HG03460 (cell line): Measurements from ENCODE around the gene CGB2.
"Not testable (repeated sequence)": the region's sequence is repeated elsewhere in the genome, so short reads cannot be mapped to it uniquely, and the experiment has no call there.

Experiments used
- ATAC-seq: cut with Tn5 transposase; IDR thresholded peaks from one replicate; pipeline ENCODE4 v1.9.1; 2021; ENCODE audit not compliant: unreplicated experiment

CGB2 gene

DNA sequence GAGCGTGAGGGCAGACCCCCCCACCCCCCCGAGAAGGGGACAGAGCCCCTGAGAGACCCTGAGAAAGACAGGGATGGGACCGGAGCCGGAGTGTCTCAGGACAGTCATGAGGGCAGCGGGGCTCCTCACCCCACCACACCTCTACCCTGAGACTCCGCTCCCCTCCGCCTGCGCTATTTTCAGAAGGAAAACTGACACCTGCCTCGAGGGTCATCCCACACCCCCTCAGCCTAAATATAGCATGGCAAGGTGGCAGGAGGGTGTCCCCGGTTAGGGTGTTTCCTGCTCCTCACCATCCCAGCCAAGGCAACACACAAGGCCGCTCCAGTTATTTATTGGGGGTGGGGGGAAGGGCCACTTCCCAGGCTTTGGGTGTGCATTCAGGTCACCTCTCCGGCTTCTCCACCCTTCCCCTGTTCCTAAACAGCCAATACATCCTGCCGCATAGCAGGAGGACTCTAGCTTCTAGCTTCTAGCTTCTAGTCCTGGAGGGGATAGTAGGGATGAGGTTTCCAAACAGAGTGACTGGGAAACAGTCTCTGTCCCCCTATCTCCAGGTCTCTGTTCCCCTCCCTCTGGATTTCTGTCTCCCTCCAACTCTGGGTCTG is 34.3 kb downstream of the CGB2 start:
- no peak for ATAC-seq

DNA sequence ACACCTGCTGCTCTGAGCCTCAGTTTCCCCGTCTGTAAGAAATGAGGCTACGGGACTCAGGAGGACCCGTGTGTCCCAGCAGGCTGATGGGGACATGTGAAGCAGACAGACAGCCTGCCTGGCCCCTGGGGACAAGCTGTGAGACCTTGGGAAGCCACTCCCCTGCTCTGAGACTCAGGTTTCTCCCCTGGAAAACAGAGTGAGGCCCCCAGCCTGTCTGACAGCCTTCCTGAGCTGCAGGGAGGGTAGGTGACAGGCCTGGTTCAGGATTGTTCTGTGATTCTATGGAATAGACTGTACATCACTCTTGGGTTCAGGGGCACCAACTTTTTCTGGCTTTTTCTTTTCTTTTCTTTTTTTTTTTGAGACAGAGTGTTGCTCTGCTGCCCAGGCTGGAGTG is 35.9 kb downstream of the CGB2 start:
- no peak for ATAC-seq

DNA sequence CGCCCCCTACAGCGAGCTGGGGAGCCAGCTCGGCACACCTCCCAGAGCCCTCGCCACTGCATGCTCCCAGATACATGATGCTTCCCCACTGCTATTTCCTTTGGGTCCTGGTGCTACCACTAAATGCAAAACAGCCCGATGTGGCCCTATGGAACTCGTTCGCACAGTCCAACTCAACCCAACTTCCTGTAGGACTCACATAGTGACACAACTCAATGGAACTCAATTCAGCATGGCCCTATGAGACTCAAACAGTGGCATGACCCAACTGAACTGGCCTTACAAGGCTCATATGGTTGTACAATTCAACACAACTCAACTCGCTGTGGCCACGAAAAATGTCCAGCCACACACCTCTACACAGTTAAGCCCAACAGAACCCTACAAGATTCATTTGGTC is 37.3 kb downstream of the CGB2 start:
- no peak for ATAC-seq

DNA sequence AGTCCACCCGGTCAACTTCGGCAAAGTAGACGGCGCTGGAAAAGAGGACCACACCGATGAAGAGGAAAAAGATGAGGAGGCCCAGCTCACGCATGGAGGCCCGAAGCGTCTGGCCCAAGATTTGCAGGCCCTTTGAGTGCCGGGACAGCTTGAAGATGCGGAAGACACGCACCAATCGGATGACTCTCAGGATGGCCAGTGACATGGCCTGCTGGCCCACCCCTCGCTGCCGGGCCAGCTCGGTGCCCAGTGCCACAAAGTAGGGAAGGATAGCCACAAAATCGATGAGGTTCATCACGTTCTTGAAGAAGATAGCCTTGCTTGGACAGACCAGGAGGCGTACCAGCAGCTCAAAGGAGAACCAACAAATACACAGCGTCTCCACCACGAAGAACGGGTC is 38.7 kb downstream of the CGB2 start:
- ATAC-seq, result no peak

DNA sequence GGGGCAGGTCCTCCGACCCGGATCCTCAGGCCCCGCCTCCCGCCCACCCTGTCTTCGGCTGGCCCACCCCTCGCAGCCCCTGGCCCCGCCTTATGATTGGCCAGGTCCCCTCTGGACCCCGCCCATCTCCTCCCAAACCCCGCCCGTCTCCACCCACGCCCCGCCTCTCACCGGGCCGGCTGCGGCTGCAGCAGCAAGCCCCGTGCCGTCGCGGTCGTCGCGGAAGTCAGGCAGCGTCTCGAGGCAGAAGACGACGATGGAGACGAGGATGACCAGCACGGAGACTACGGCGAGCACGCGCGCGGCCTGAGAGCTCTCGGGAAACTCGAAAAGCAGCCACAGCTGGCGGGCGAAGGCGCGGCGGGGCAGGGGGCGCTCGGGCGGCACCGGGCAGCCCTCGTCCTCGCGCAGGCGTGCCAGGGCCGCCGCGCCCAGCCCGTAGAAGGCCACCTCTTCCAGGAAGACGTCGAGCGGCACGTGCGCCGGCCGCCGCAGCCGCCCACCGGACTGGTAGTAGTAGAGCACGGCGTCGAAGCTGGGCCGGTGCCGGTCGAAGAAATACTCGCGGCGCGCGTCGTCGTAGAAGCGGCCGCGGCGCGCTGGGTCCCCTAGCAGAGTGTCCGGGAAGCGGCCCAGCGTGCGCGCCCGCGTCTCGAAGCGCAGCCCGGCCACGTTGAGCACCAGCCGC is 40.3 kb downstream of the CGB2 start:
- no peak for ATAC-seq

DNA sequence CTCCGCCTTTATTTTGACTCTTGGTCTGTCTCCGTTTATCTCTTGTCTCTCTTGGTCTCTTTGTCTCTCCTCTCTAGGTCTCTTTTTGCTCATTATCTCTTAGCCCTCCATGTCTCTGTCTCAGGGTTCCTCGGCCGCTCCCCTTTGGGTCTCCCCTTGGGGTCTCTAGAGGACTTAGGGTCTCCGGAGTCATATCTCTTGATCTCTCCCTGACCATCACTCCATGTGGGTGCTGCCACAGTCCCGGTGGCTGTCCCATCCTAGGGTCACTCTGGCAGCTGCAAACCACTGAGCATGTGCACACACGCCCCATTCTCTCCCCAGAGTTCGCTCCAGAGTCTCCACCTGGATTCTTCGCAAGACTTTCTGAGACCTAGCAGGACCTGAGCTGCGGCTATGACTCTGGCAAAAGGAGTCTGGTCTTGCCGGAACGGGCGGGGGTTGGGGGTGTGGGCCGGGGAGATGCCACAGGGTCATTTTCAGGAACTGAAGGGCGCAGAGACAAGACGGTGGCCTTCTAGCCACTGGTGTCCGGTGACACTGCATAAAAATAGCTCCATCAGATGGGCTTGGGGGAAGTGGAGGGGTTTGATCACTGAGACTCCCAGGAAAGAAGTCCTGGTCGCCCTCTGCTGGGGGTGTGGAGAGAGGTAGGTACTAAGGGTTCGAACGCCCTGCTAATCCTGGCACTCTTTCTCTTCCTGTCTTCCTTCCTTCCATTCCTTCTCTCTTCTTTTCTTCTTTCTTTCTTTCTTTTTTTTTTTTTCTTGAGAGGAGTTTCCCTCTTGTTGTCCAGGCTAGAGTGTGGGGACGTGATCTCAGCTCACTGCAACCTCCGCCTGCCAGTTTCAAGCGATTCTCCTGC is 42.1 kb downstream of the CGB2 start:
- no peak for ATAC-seq

DNA sequence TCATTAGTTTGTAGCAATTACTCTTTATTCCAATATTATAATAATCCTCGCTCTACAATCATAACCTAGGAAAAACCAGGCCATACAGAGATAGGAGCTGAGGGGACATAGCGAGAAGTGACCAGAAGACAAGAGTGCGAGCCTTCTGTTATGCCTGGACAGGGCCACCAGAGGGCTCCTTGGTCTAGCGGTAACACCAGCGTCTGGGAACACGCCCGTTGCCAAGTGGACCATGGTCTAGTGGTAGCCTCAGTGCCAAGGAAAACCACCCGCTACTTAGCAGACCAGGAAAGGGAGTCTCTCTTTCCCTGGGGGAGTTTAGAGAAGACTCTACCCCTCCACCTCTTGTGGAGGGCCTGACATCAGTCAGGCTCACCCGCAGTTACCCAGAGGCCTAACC is 43.2 kb downstream of the CGB2 start:
- not testable (repeated sequence) for ATAC-seq

DNA sequence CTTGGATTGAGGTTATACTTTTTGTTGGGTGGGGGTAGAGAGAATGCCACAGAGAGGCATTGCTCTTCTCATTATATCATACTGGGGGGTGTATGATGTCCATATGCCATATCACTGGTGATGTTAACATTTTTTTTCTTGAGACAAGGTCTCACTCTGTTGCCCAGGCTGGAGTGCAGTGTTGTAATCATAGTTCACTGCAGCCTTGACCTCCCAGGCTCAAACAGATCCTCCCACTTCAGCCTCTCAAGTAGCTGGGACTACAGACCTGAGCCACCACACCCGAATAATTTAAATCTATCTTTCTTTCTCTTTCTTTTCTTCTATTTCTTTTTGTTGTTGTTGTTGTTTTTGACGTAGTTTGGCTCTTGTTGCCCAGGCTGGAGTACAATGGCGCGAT is 48.7 kb downstream of the CGB2 start:
- no peak for ATAC-seq

DNA sequence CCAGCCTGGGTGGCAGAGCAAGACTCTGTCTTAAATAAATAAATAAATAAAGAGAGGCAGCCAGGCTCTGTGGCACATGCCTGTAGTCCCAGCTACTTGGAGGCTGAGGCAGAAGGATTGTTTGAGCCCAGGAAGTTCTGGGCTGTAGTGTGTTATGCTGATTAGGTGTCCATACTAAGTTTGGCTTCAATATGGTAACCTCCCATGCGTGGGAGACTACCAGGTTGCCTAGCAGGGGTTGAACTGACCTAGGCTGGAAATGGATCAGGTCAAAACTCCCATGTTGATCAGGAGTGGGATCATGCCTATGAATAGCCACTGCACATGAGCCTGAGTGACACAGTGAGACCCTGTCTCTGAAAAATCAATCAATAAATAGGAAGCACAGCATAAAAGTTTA is 49.6 kb downstream of the CGB2 start:
- ATAC-seq, result no peak
